HCT116 (cell line): Measurements from ENCODE around the gene HMCN1.

Experiments
- EZH2 ChIP-seq: fragments of 200-600 bp; sonication (generic); IDR thresholded peaks from 2 replicates; pipeline ENCODE4 v1.6.1; 2017; ENCODE audit warnings: antibody characterized with exemption, mixed run types
- EZH2phosphoT487 ChIP-seq: fragments of 200-600 bp; IDR thresholded peaks from 2 replicates; pipeline ENCODE4 v1.6.1; 2018; ENCODE audit warnings: antibody characterized with exemption, borderline replicate concordance
- JUND ChIP-seq: IDR thresholded peaks from 2 replicates; pipeline ENCODE4 v1.6.1; 2012
- POLR2A ChIP-seq: IDR thresholded peaks from 2 replicates; pipeline ENCODE4 v1.7.0; 2011; ENCODE audit warnings: borderline replicate concordance; ENCODE audit not compliant: insufficient read depth, insufficient read length; ENCODE audit errors: extremely low read depth
- POLR2AphosphoS5 ChIP-seq: IDR thresholded peaks from 2 replicates; pipeline ENCODE4 v1.6.1; 2011; ENCODE audit warnings: mild to moderate bottlenecking, low read depth, low read length, moderate library complexity
- SRF ChIP-seq: IDR thresholded peaks from 2 replicates; pipeline ENCODE4 v1.6.1; 2012; ENCODE audit warnings: low read depth
- ZNF274 ChIP-seq: fragments of 200-500 bp; sonication (Bioruptor generic); IDR thresholded peaks from 2 replicates; pipeline ENCODE4 v1.6.1; 2014; ENCODE audit warnings: mild to moderate bottlenecking, low read depth, low read length, inconsistent platforms
- TF ChIP-seq, protein P1 (sequence below), 3 experiments: fragments of 200-600 bp in 1 of 3; sonication (generic) in 1 of 3; IDR thresholded peaks in 2 of 3; conservative IDR thresholded peaks in 1 of 3; 2 replicates each; pipeline ENCODE4 v1.5.1; 2012 to 2017; ENCODE audit warnings: low read depth in 2 of 3, low read length in 2 of 3, antibody characterized with exemption in 1 of 3, borderline replicate concordance in 1 of 3, control low read depth in 1 of 3, mild to moderate bottlenecking in 1 of 3, mixed read lengths in 1 of 3, mixed run types in 1 of 3, moderate library complexity in 1 of 3; ENCODE audit not compliant: insufficient read depth in 1 of 3
- TF ChIP-seq, protein P2 (sequence below): IDR thresholded peaks from 2 replicates; pipeline ENCODE4 v1.6.1; 2011; ENCODE audit warnings: mild to moderate bottlenecking, low read length, moderate library complexity; ENCODE audit not compliant: insufficient replicate concordance; ENCODE audit errors: extremely low read depth

DNA sequence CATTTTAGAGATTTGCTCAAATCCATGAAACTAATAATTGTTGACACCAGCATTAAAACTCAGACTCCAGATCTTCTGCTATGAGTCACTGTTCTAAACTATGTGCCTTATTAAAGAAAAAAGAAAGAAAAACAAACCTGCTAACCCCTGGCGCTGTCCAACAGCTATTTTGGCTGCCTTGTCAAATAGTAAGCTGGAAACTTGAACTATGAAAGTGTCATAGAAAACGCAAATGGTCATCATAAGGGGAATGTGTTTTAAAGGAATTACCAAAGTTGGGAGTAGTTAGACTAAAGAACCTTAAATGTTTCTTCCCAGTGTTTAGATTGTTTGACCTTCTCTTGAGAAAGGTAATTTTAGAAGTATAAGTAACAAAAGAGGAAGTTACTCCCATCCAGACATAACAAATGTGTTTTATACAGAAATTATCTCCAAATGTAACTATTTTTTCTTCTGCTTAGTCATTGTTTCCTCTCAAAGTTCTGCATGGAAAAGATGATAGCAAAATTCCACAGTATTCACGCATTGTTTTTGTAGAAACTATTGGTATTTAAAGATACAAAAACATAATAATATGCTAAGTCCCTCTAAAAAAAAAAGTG, 368.5 kb downstream of the HMCN1 start:
- no peak for TF ChIP-seq EZH2
- no peak for TF ChIP-seq POLR2A
- TF ChIP-seq, protein P1, sequence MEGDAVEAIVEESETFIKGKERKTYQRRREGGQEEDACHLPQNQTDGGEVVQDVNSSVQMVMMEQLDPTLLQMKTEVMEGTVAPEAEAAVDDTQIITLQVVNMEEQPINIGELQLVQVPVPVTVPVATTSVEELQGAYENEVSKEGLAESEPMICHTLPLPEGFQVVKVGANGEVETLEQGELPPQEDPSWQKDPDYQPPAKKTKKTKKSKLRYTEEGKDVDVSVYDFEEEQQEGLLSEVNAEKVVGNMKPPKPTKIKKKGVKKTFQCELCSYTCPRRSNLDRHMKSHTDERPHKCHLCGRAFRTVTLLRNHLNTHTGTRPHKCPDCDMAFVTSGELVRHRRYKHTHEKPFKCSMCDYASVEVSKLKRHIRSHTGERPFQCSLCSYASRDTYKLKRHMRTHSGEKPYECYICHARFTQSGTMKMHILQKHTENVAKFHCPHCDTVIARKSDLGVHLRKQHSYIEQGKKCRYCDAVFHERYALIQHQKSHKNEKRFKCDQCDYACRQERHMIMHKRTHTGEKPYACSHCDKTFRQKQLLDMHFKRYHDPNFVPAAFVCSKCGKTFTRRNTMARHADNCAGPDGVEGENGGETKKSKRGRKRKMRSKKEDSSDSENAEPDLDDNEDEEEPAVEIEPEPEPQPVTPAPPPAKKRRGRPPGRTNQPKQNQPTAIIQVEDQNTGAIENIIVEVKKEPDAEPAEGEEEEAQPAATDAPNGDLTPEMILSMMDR (IDR thresholded peaks at IDR 0.05 in 2 of 3, conservative IDR thresholded peaks at IDR 0.05 in 1 of 3; ENCODE audit: borderline replicate concordance in 1 of 3, insufficient read depth in 1 of 3, low read depth in 2 of 3, low read length in 2 of 3): no peak
- no peak for TF ChIP-seq ZNF274
- no peak for TF ChIP-seq EZH2phosphoT487
- TF ChIP-seq, protein P2, sequence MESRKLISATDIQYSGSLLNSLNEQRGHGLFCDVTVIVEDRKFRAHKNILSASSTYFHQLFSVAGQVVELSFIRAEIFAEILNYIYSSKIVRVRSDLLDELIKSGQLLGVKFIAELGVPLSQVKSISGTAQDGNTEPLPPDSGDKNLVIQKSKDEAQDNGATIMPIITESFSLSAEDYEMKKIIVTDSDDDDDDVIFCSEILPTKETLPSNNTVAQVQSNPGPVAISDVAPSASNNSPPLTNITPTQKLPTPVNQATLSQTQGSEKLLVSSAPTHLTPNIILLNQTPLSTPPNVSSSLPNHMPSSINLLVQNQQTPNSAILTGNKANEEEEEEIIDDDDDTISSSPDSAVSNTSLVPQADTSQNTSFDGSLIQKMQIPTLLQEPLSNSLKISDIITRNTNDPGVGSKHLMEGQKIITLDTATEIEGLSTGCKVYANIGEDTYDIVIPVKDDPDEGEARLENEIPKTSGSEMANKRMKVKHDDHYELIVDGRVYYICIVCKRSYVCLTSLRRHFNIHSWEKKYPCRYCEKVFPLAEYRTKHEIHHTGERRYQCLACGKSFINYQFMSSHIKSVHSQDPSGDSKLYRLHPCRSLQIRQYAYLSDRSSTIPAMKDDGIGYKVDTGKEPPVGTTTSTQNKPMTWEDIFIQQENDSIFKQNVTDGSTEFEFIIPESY: no peak
- no peak for TF ChIP-seq SRF
- no peak for TF ChIP-seq JUND
- TF ChIP-seq POLR2AphosphoS5: no peak
